ENCODE results near the gene CEP20. TPM values are rescaled to one million over a fixed set of nuclear protein-coding genes. Genes with fewer than 3 reads are reported as not detected.

The CEP20 gene
- total and polyA plus RNA-seq, 2 donors (not counting 1 experiment from before 2014, with no cell fraction given) = 14.2 to 30.2 TPM

DNA sequence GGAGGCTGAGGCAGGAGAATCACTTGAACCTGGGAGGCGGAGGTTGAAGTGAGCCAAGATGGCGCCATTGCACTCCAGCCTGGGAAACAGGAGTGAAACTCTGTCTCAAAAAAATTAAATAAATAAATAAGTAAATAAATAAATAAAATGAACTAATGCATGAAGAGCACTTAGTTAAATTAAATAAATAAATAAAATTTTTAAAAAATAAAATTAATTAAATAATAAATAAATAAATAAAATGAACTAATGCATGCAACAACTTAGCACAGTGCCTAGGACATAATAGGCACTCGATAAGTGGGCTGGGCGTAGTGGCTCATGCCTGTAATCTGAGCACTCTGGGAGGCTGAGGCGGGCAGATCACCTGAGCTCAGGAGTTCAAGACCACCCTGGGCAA lies 15.6 kb upstream of the CEP20 start:
- no peaks in the 10 kb centered on the region for H3K79me2 ChIP-seq (ENCODE audit: control insufficient read depth, insufficient read depth, low read length)

DNA sequence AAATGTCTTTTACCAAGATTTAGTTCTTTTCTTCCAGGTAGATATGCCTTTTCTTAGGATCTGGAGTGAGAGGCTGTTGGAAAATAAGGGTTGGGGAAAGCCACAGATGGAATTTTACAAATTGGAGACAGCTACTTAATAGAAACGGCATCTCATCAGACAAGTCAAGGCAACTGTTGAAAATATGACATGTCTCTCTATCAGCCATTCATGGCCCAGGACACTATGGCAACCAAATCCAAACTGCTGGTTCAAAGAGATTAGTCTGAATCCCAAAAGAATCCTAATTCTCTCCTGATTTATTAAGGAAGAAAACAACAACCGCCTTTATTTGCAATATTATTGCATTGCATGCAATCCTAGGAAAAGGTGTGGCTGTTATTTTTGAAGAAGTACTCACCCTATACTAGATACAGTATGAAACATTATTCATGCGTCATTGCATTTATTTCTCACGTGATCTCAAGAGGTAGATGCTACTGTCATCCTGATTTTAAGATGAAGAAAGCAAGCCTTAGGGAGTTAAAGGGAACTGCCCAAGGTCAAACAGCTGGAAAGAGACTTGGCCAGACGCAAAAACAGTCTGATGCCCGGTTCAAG lies 12.6 kb upstream of the CEP20 start:
- CTCF ChIA-PET = no interaction called here
- H3K79me2 ChIP-seq (ENCODE audit: control insufficient read depth, insufficient read depth, low read length) = no peaks in the 10 kb centered on the region
- H3K9me3 ChIP-seq (ENCODE audit: control extremely low read depth in 1 of 3, control insufficient read depth in 2 of 3, insufficient read depth in 1 of 3, low read length in 2 of 3) = no peaks in the 10 kb centered on the region
- intact Hi-C loops (cut with micrococcal nuclease) = no loop called here
- H2AFZ ChIP-seq (ENCODE audit: insufficient read depth, low read depth, low read length, poor library complexity, severe bottlenecking) = no peak overlapping the region
- no peak overlapping the region for H3K4me3 Mint-ChIP-seq
- TF ChIP-seq CTCF (IDR thresholded peaks at IDR 0.05) = no peak
- TF ChIP-seq EZH2 (IDR thresholded peaks at IDR 0.05; ENCODE audit: borderline replicate concordance, insufficient read depth, low read depth, low read length, poor library complexity, severe bottlenecking) = no peak
- no peak overlapping the region for H3K27ac ChIP-seq (ENCODE audit: low read length in 2 of 2)
- 66% methylated on average over 3 of the region's 6 CpGs for WGBS (ENCODE audit: insufficient coverage)
- H3K9me3 Mint-ChIP-seq (ENCODE audit: insufficient read depth) = no peaks in the 10 kb centered on the region
- POLR2A ChIA-PET = no interaction called here
- no peak overlapping the region for H3K4me2 ChIP-seq (replicated peaks; ENCODE audit: low read depth, low read length, poor library complexity, severe bottlenecking)
- peaks cover 5% of the 10 kb centered on the region in 2 donors for H3K4me1 ChIP-seq (ENCODE audit: control insufficient read depth in 2 of 2, insufficient read depth in 2 of 2, low read length in 2 of 2)
- peaks cover 11% of the 10 kb centered on the region for H3K4me1 Mint-ChIP-seq
- DNase-seq = no peak
- no peaks in the 10 kb centered on the region for H3K27me3 ChIP-seq (replicated peaks in 1 of 4; ENCODE audit: control extremely low read depth in 1 of 4, control insufficient read depth in 3 of 4, insufficient read depth in 4 of 4, low read length in 3 of 4)
- no peaks in the 10 kb centered on the region for H3K27me3 Mint-ChIP-seq
- H3K4me3 ChIP-seq (ENCODE audit: control extremely low read depth in 1 of 5, extremely low read depth in 1 of 5, insufficient read depth in 1 of 5, low read depth in 2 of 5, low read length in 4 of 5) = no peak overlapping the region
- no peak overlapping the region for H3K9ac ChIP-seq (ENCODE audit: low read length)
- H4K20me1 ChIP-seq (ENCODE audit: control insufficient read depth, insufficient read depth, low read length, poor library complexity, severe bottlenecking) = no peaks in the 10 kb centered on the region
- H3K27ac Mint-ChIP-seq = no peak overlapping the region
- H3K36me3 ChIP-seq (replicated peaks in 1 of 2; ENCODE audit: control extremely low read depth in 1 of 2, control insufficient read depth in 1 of 2, extremely low read depth in 1 of 2, insufficient read depth in 2 of 2, low read length in 1 of 2) = no peaks in the 10 kb centered on the region
- ATAC-seq (ENCODE audit: low read depth) = no peak

More for the DNA sequence above, 15.6 kb upstream of the CEP20 start:
- H3K4me3 ChIP-seq (ENCODE audit: control extremely low read depth in 1 of 5, extremely low read depth in 1 of 5, insufficient read depth in 1 of 5, low read depth in 2 of 5, low read length in 4 of 5) = no peak overlapping the region
- no peak overlapping the region for H3K9ac ChIP-seq (ENCODE audit: low read length)
- no peak for DNase-seq
- whole genome bisulfite sequencing (ENCODE audit: insufficient coverage) = 100% methylated on average over 3 of the region's 5 CpGs
- Mint-ChIP-seq H3K27me3 (no peaks in the 10 kb centered on the region), H3K4me3 (no peak overlapping the region), H3K27ac (no peak overlapping the region), H3K9me3 (ENCODE audit: insufficient read depth) (no peaks in the 10 kb centered on the region), H3K4me1 (peaks cover 18% of the 10 kb centered on the region)
- no peak overlapping the region for H3K27ac ChIP-seq (ENCODE audit: low read length in 2 of 2)
- no peak overlapping the region for H2AFZ ChIP-seq (ENCODE audit: insufficient read depth, low read depth, low read length, poor library complexity, severe bottlenecking)
- no peaks in the 10 kb centered on the region for H4K20me1 ChIP-seq (ENCODE audit: control insufficient read depth, insufficient read depth, low read length, poor library complexity, severe bottlenecking)
- H3K4me1 ChIP-seq (ENCODE audit: control insufficient read depth in 2 of 2, insufficient read depth in 2 of 2, low read length in 2 of 2) = peaks cover 3 to 5% of the 10 kb centered on the region in 2 donors
- no peak for ATAC-seq (ENCODE audit: low read depth)
- H3K4me2 ChIP-seq (replicated peaks; ENCODE audit: low read depth, low read length, poor library complexity, severe bottlenecking) = no peak overlapping the region
- POLR2A ChIA-PET = no interaction called here
- no peak for TF ChIP-seq EZH2 (IDR thresholded peaks at IDR 0.05; ENCODE audit: borderline replicate concordance, insufficient read depth, low read depth, low read length, poor library complexity, severe bottlenecking)
- TF ChIP-seq CTCF (IDR thresholded peaks at IDR 0.05) = no peak
- no peaks in the 10 kb centered on the region for H3K36me3 ChIP-seq (replicated peaks in 1 of 2; ENCODE audit: control extremely low read depth in 1 of 2, control insufficient read depth in 1 of 2, extremely low read depth in 1 of 2, insufficient read depth in 2 of 2, low read length in 1 of 2)
- H3K9me3 ChIP-seq (ENCODE audit: control extremely low read depth in 1 of 3, control insufficient read depth in 2 of 3, insufficient read depth in 1 of 3, low read length in 2 of 3) = peaks cover 0 to 4% (median 0%) of the 10 kb centered on the region in 3 donors
- intact Hi-C loops (cut with micrococcal nuclease) = no loop called here
- no peaks in the 10 kb centered on the region for H3K27me3 ChIP-seq (replicated peaks in 1 of 4; ENCODE audit: control extremely low read depth in 1 of 4, control insufficient read depth in 3 of 4, insufficient read depth in 4 of 4, low read length in 3 of 4)
- CTCF ChIA-PET = no interaction called here

Data from B cell (primary cell).